WTC11 (cell line): ENCODE results near the gene LILRB2. TPM values are rescaled to one million over a fixed set of nuclear protein-coding genes. Genes with fewer than 3 reads are reported as not detected.

Experiments
- ATAC-seq: fragments of 200-7000 bp; cut with Tn5 transposase; 2 replicates; pipeline ENCODE4 v1.10.0; 2021; ENCODE audit warnings: mild to moderate bottlenecking, moderate library complexity
- CTCF ChIA-PET: fragments of 300-600 bp; sonication (Branson Sonifier 250); formaldehyde crosslinking; loops from one replicate; lab custom pipeline; 2021; ENCODE audit warnings: antibody characterized with exemption; lab: Charles Lee
- POLR2A ChIA-PET: fragments of 350-600 bp; sonication (Branson Sonifier 250); formaldehyde crosslinking; loops from one replicate; lab custom pipeline; 2021; ENCODE audit warnings: antibody characterized with exemption; lab: Charles Lee
- DNase-seq: peaks from one replicate; pipeline ENCODE4 v3.0.0; 2021; ENCODE audit warnings: low spot score
- H3K27ac Mint-ChIP-seq: 2 replicates; pipeline ENCODE4 v1.8.0; 2021; ENCODE audit warnings: mixed read lengths
- H3K27me3 Mint-ChIP-seq: 2 replicates; pipeline ENCODE4 v1.8.0; 2021; ENCODE audit warnings: low read depth, mild to moderate bottlenecking, moderate library complexity, mixed read lengths
- H3K36me3 Mint-ChIP-seq: 2 replicates; pipeline ENCODE4 v1.8.0; 2021; ENCODE audit warnings: mixed read lengths
- H3K4me1 Mint-ChIP-seq: 2 replicates; pipeline ENCODE4 v1.8.0; 2022; ENCODE audit warnings: mixed read lengths
- H3K4me3 Mint-ChIP-seq: 2 replicates; pipeline ENCODE4 v1.8.0; 2021; ENCODE audit warnings: mild to moderate bottlenecking, moderate library complexity, mixed read lengths
- H3K9me3 Mint-ChIP-seq: 2 replicates; pipeline ENCODE4 v1.8.0; 2021; ENCODE audit warnings: mixed read lengths
- CTCF ChIP-seq: fragments of 200-600 bp; IDR thresholded peaks from 2 replicates; pipeline ENCODE4 v1.8.0; 2022; ENCODE audit warnings: antibody characterized with exemption
- E2F1 ChIP-seq: sonication (generic); formaldehyde crosslinking; IDR thresholded peaks from 2 replicates; pipeline ENCODE4 v1.8.0; 2022; ENCODE audit warnings: mild to moderate bottlenecking, missing genetic modification reagents
- ELF4 ChIP-seq: sonication (generic); formaldehyde crosslinking; IDR thresholded peaks from 2 replicates; pipeline ENCODE4 v1.8.1; 2022; ENCODE audit warnings: low read depth, mild to moderate bottlenecking, moderate library complexity, missing genetic modification reagents
- ESRRA ChIP-seq: sonication (generic); formaldehyde crosslinking; IDR thresholded peaks from 2 replicates; pipeline ENCODE4 v1.8.1; 2022; ENCODE audit warnings: mild to moderate bottlenecking, missing genetic modification reagents, borderline replicate concordance
- GRHL2 ChIP-seq: fragments of 250-450 bp; sonication (Bioruptor Pico); IDR thresholded peaks from 2 replicates; pipeline ENCODE4 v1.8.0; 2022; ENCODE audit warnings: mild to moderate bottlenecking, moderate library complexity; ENCODE audit not compliant: insufficient replicate concordance, severe bottlenecking
- NFE2L1 ChIP-seq: sonication (generic); formaldehyde crosslinking; IDR thresholded peaks from 2 replicates; pipeline ENCODE4 v1.8.1; 2023; ENCODE audit warnings: missing genetic modification reagents
- NR1H2 ChIP-seq: sonication (generic); formaldehyde crosslinking; IDR thresholded peaks from 2 replicates; pipeline ENCODE4 v1.9.0; 2021; ENCODE audit warnings: mild to moderate bottlenecking, moderate library complexity, missing genetic modification reagents
- SP1 ChIP-seq: sonication (generic); formaldehyde crosslinking; conservative IDR thresholded peaks from 2 replicates; pipeline ENCODE4 v1.8.1; 2022; ENCODE audit warnings: missing genetic modification reagents
- TCF7 ChIP-seq: sonication (generic); formaldehyde crosslinking; IDR thresholded peaks from 2 replicates; pipeline ENCODE4 v1.8.0; 2022; ENCODE audit warnings: mild to moderate bottlenecking, low read depth, missing genetic modification reagents, moderate library complexity
- TEAD1 ChIP-seq: sonication (generic); formaldehyde crosslinking; IDR thresholded peaks from 2 replicates; pipeline ENCODE4 v1.8.0; 2022; ENCODE audit warnings: mild to moderate bottlenecking, missing genetic modification reagents
- TEAD4 ChIP-seq: sonication (generic); formaldehyde crosslinking; IDR thresholded peaks from 2 replicates; pipeline ENCODE4 v1.8.0; 2022; ENCODE audit warnings: mild to moderate bottlenecking, missing genetic modification reagents
- ZBTB43 ChIP-seq: sonication (generic); formaldehyde crosslinking; IDR thresholded peaks from 2 replicates; pipeline ENCODE4 v1.8.1; 2023; ENCODE audit warnings: mild to moderate bottlenecking, missing genetic modification reagents
- ZMAT4 ChIP-seq: fragments of 250-450 bp; sonication (Bioruptor Pico); IDR thresholded peaks from 2 replicates; pipeline ENCODE4 v1.9.0; 2021; ENCODE audit warnings: mild to moderate bottlenecking
- ZNF423 ChIP-seq: fragments of 250-450 bp; sonication (Bioruptor Pico); IDR thresholded peaks from 2 replicates; pipeline ENCODE4 v2.1.2; 2022; ENCODE audit warnings: mild to moderate bottlenecking, moderate library complexity
- total RNA-seq: library from RNA; stranded (reverse); gene quantifications from 3 replicates; pipeline ENCODE4 v1.2.3, GENCODE V29; 2021
- TF ChIP-seq, protein P1 (sequence below): sonication (generic); formaldehyde crosslinking; IDR thresholded peaks from 2 replicates; pipeline ENCODE4 v1.8.1; 2023; ENCODE audit warnings: mild to moderate bottlenecking, missing genetic modification reagents, moderate library complexity
- TF ChIP-seq, protein P2 (sequence below): fragments of 250-450 bp; sonication (Bioruptor Pico); IDR thresholded peaks from 2 replicates; pipeline ENCODE4 v1.8.0; 2021; ENCODE audit warnings: mild to moderate bottlenecking
- TF ChIP-seq, protein P3 (sequence below): fragments of 250-450 bp; sonication (Bioruptor Pico); IDR thresholded peaks from 2 replicates; pipeline ENCODE4 v1.9.0; 2021; ENCODE audit warnings: moderate library complexity, mild to moderate bottlenecking, inconsistent platforms, borderline replicate concordance

LILRB2 gene
- total RNA-seq, 1 experiment from 2014 or later = not detected

DNA sequence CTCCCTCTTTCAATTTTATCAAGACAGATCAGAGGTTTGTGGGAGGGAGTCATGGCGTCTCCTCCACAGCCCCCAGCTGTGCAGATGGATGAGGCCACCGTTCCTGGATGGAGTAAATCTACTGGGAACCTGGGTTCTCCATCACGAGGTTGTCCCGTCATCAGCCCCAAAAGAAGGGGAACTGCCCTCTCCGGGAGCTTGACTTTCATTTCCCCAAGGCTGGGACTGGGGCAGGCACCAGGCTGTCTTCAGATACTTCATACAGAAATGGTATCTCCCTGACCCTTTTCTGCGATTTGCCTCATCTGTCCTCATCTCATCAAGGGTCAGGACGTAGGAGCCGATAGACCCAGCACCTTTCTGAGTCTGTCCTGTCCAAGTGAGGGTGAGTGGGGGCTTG, 9.8 kb downstream of the LILRB2 start (continued):
- no peak for TF ChIP-seq NR1H2 (CRISPR knock-in tag)
- TF ChIP-seq, protein P1, sequence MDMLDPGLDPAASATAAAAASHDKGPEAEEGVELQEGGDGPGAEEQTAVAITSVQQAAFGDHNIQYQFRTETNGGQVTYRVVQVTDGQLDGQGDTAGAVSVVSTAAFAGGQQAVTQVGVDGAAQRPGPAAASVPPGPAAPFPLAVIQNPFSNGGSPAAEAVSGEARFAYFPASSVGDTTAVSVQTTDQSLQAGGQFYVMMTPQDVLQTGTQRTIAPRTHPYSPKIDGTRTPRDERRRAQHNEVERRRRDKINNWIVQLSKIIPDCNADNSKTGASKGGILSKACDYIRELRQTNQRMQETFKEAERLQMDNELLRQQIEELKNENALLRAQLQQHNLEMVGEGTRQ (CRISPR knock-in tag) = no peak

DNA sequence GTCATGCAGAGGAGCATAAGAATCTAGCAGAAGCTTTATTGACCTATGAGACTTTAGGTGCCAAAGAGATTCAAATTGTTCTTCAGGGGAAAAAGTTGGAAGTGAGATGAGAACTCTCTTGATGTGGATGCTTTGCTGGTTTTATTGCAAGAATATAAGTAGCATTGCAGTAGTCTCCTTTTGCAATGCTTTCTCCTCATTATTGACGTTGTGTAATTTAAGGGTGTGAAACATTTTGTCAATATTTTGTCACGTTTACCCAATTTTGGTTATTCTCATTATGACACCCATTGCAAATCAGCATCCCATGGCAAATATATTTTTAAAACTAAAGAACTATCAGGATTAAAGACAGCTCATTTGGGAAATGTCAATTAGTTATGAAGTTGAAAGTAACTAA, 12.0 kb downstream of the LILRB2 start:
- DNase-seq (no peak), ATAC-seq (no peak)
- CTCF ChIA-PET = no interaction called here
- peaks cover 3% of the 10 kb centered on the region; the same call in 1 of the 2 replicates for H3K4me1 Mint-ChIP-seq
- TF ChIP-seq E2F1 (no peak), ELF4 (CRISPR knock-in tag) (no peak), ZMAT4 (no peak), NR1H2 (CRISPR knock-in tag) (no peak)
- no peaks in the 10 kb centered on the region for H3K36me3 Mint-ChIP-seq
- H3K27me3 Mint-ChIP-seq = peaks cover 46% of the 10 kb centered on the region
- H3K9me3 Mint-ChIP-seq = no peaks in the 10 kb centered on the region
- no peak overlapping the region for H3K27ac Mint-ChIP-seq
- H3K4me3 Mint-ChIP-seq = no peak overlapping the region
- POLR2A ChIA-PET = no interaction called here

DNA sequence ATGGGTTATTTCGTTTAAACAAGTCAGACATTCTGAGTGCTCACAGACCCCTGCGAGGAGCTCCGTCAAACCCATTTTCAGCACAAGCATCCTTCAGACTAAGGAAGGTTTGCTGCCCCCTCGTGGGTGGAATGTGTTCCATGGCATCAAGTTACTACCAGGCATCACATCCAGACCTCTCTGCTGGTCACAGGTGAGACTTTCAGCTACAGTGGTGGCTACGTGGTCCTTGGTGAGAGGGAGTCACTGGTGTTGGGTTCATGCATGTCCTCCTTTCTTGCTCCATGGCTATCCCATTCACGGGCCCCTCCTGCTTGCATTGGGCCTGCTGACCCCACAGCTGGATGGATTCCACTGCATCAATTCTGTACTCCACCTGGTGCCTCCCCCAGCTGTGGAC, 14.8 kb downstream of the LILRB2 start:
- ChIA-PET POLR2A (interaction anchor here (1.0 to 1.1 kb wide), 4 partner anchors 58 to 77 kb away, joined by 3 to 4 read pairs (median 4); partner anchors contain the start of genes MBOAT7 and TSEN34), CTCF (interaction anchor here (0.5 to 3.1 kb wide), 55 partner anchors 8 to 232 kb away, joined by 3 to 48 read pairs (median 5); partner anchors contain the start of genes CNOT3, LAIR1, LENG9 and LILRA5)
- TF ChIP-seq CTCF = peak; percentile 93
- TF ChIP-seq TEAD4 (CRISPR knock-in tag) = peak; percentile 98
- TF ChIP-seq ZBTB43 (CRISPR knock-in tag) = no peak
- no peak for TF ChIP-seq ESRRA (CRISPR knock-in tag)
- peak; percentile 100 for TF ChIP-seq TEAD1 (CRISPR knock-in tag)
- no peak for TF ChIP-seq ZNF423 (CRISPR knock-in tag)
- TF ChIP-seq SP1 (CRISPR knock-in tag) = peak; percentile 40; the same call in 1 of the 2 replicates
- peak; percentile 99 for ATAC-seq
- H3K36me3 Mint-ChIP-seq = no peaks in the 10 kb centered on the region
- no peak overlapping the region for H3K4me3 Mint-ChIP-seq
- no peaks in the 10 kb centered on the region for H3K9me3 Mint-ChIP-seq
- peak; percentile 98 for DNase-seq
- H3K4me1 Mint-ChIP-seq = peaks cover 3% of the 10 kb centered on the region; the same call in 1 of the 2 replicates
- H3K27me3 Mint-ChIP-seq = peaks cover 36% of the 10 kb centered on the region
- no peak overlapping the region for H3K27ac Mint-ChIP-seq

DNA sequence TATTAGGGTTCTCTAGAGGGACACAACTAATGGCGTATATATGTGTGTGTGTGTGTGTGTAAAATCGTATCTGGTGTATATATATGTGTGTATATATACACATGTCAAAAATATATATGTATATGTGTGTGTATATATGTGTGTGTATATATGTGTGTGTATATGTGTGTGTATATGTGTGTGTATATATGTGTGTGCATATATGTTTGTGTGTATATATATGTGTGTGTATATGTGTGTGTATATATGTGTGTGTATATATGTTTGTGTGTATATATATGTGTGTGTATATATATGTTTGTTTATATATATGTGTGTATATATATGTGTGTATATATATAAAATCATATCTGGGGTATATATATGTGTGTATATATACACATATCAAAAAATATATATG, 18.4 kb downstream of the LILRB2 start:
- Mint-ChIP-seq H3K4me1 (peaks cover 3% of the 10 kb centered on the region; the same call in 1 of the 2 replicates), H3K9me3 (no peaks in the 10 kb centered on the region), H3K4me3 (no peak overlapping the region), H3K36me3 (no peaks in the 10 kb centered on the region), H3K27me3 (peaks cover 23% of the 10 kb centered on the region), H3K27ac (no peak overlapping the region)
- no peak for TF ChIP-seq NFE2L1 (CRISPR knock-in tag)
- TF ChIP-seq E2F1 = no peak
- TF ChIP-seq TCF7 (CRISPR knock-in tag) = no peak
- TF ChIP-seq, protein P2, sequence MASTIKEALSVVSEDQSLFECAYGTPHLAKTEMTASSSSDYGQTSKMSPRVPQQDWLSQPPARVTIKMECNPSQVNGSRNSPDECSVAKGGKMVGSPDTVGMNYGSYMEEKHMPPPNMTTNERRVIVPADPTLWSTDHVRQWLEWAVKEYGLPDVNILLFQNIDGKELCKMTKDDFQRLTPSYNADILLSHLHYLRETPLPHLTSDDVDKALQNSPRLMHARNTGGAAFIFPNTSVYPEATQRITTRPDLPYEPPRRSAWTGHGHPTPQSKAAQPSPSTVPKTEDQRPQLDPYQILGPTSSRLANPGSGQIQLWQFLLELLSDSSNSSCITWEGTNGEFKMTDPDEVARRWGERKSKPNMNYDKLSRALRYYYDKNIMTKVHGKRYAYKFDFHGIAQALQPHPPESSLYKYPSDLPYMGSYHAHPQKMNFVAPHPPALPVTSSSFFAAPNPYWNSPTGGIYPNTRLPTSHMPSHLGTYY (CRISPR knock-in tag) = no peak
- TF ChIP-seq GRHL2 = no peak
- TF ChIP-seq, protein P1 (CRISPR knock-in tag) = no peak
- TF ChIP-seq, protein P3, sequence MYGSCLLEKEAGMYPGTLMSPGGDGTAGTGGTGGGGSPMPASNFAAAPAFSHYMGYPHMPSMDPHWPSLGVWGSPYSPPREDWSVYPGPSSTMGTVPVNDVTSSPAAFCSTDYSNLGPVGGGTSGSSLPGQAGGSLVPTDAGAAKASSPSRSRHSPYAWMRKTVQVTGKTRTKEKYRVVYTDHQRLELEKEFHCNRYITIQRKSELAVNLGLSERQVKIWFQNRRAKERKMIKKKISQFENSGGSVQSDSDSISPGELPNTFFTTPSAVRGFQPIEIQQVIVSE = no peak
- no peak for TF ChIP-seq CTCF
- CTCF ChIA-PET = no interaction called here
- ATAC-seq (no peak), DNase-seq (no peak)
- POLR2A ChIA-PET = no interaction called here
